ENCODE measurements around the gene ZNF423.

Gene ZNF423

DNA sequence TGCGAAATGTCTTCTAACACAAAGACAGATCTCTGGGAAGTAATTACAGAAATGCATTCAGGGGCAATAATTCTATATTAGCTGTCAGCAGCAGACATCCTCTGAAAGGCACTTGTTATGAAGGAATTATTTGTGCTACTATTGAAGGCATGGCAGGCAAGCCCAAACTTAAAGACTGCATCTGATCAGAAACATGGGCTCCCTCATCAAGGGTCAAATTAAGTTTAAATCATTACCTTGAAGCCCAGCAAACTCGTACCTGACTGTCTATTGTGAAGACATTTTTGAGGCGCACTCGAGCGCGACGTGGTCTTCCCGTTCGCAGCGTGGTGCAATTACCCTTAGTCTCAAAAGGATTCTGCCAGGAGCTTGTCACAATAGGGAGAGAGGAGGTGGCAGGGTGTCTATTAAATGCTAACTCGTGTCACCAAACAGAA is 110.6 kb downstream of the ZNF423 start:
- Histone ChIP-seq H3K27ac (ENCODE audit: low read depth, low read length) (no peak overlapping the region), H3K36me3 (ENCODE audit: control insufficient read depth, low read length) (no peaks in the 10 kb centered on the region), H3K4me1 (ENCODE audit: control insufficient read depth, low read length) (no peaks in the 10 kb centered on the region), H4K20me1 (ENCODE audit: control insufficient read depth, insufficient read depth, low read depth, low read length) (no peaks in the 10 kb centered on the region), H3F3A (ENCODE audit: control insufficient read depth, insufficient read depth) (no peaks in the 10 kb centered on the region), H3K9me2 (replicated peaks; ENCODE audit: control insufficient read depth, low read length) (no peaks in the 10 kb centered on the region), H3K4me3 (ENCODE audit: low read length) (no peak overlapping the region), H3K4me2 (ENCODE audit: low read length) (no peak overlapping the region), H3K9me3 (ENCODE audit: control insufficient read depth, insufficient read depth, low read length) (no peaks in the 10 kb centered on the region), H3K27me3 (ENCODE audit: control insufficient read depth, low read length) (no peaks in the 10 kb centered on the region), H3K79me2 (ENCODE audit: control insufficient read depth, low read length) (no peaks in the 10 kb centered on the region)
- TF ChIP-seq CTCF (IDR thresholded peaks at IDR 0.05; ENCODE audit: low read depth, low read length, poor library complexity, severe bottlenecking) (no peak), EZH2phosphoT487 (IDR thresholded peaks at IDR 0.05; ENCODE audit: borderline replicate concordance, low read length) (no peak)

GRCh38 chr16:49744244-49745220 is 111.4 kb downstream of the ZNF423 start:
- Histone ChIP-seq H3F3A (ENCODE audit: control insufficient read depth, insufficient read depth) (no peaks in the 10 kb centered on the region), H3K9me2 (replicated peaks; ENCODE audit: control insufficient read depth, low read length) (no peaks in the 10 kb centered on the region), H3K4me3 (ENCODE audit: low read length) (no peak overlapping the region), H3K4me2 (ENCODE audit: low read length) (no peak overlapping the region), H3K4me1 (ENCODE audit: control insufficient read depth, low read length) (no peaks in the 10 kb centered on the region), H4K20me1 (ENCODE audit: control insufficient read depth, insufficient read depth, low read depth, low read length) (no peaks in the 10 kb centered on the region), H3K27me3 (ENCODE audit: control insufficient read depth, low read length) (no peaks in the 10 kb centered on the region), H3K9me3 (ENCODE audit: control insufficient read depth, insufficient read depth, low read length) (no peaks in the 10 kb centered on the region), H3K27ac (ENCODE audit: low read depth, low read length) (no peak overlapping the region), H3K79me2 (ENCODE audit: control insufficient read depth, low read length) (no peaks in the 10 kb centered on the region), H3K36me3 (ENCODE audit: control insufficient read depth, low read length) (no peaks in the 10 kb centered on the region)
- TF ChIP-seq CTCF (IDR thresholded peaks at IDR 0.05; ENCODE audit: low read depth, low read length, poor library complexity, severe bottlenecking) (no peak), EZH2phosphoT487 (IDR thresholded peaks at IDR 0.05; ENCODE audit: borderline replicate concordance, low read length) (no peak)

DNA sequence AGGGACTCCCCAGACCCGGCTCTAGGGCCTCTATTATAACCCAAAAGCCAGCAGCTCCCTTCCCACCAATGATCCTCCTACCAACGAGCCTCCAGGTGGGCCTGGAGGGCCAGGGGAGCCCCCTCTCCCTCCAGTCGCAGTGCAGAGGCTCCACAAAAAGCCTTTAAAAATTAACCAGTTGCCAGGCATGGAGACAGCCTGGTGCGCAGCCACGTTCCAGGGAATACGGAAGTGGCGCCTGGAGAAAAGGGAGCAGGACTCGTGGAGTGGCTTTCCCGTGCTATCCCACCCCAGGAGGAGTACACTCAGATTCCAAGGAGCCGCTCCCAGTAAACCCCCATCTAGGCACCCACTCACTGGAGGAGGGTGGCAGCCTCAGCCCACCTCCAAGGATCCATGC is 112.3 kb downstream of the ZNF423 start:
- H4K20me1 ChIP-seq (ENCODE audit: control insufficient read depth, insufficient read depth, low read depth, low read length), result no peaks in the 10 kb centered on the region
- no peak overlapping the region for H3K27ac ChIP-seq (ENCODE audit: low read depth, low read length)
- no peaks in the 10 kb centered on the region for H3K4me1 ChIP-seq (ENCODE audit: control insufficient read depth, low read length)
- H3K4me3 ChIP-seq (ENCODE audit: low read length), result no peak overlapping the region
- no peaks in the 10 kb centered on the region for H3F3A ChIP-seq (ENCODE audit: control insufficient read depth, insufficient read depth)
- no peaks in the 10 kb centered on the region for H3K36me3 ChIP-seq (ENCODE audit: control insufficient read depth, low read length)
- no peak overlapping the region for H3K4me2 ChIP-seq (ENCODE audit: low read length)
- H3K9me3 ChIP-seq (ENCODE audit: control insufficient read depth, insufficient read depth, low read length), result no peaks in the 10 kb centered on the region
- no peaks in the 10 kb centered on the region for H3K9me2 ChIP-seq (replicated peaks; ENCODE audit: control insufficient read depth, low read length)
- TF ChIP-seq EZH2phosphoT487 (IDR thresholded peaks at IDR 0.05; ENCODE audit: borderline replicate concordance, low read length) (no peak), CTCF (IDR thresholded peaks at IDR 0.05; ENCODE audit: low read depth, low read length, poor library complexity, severe bottlenecking) (no peak)
- no peaks in the 10 kb centered on the region for H3K27me3 ChIP-seq (ENCODE audit: control insufficient read depth, low read length)
- no peaks in the 10 kb centered on the region for H3K79me2 ChIP-seq (ENCODE audit: control insufficient read depth, low read length)

Data from DOHH2 (cell line).